ENCODE data around the gene PDE4A.

DNA sequence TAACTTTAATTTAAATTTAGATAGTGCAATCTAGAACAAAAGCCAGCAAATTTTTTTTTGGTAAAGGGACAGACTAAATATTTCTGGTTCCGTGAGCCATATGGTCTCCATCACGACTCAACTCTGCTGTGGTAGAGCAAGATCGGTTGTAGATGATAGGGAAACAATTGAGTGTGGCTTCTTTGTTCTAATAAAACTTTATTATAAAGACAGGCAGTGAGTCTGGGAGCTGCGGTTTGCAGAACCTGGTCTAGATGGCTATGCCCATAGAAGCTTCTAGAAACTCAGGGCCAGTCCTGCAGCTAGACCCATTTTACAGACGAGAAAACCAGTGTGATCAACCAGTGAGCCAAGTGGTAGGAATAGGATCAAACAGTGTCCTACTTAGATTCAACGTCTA lies 28.2 kb upstream of the PDE4A start:
- TF ChIP-seq, protein P1, sequence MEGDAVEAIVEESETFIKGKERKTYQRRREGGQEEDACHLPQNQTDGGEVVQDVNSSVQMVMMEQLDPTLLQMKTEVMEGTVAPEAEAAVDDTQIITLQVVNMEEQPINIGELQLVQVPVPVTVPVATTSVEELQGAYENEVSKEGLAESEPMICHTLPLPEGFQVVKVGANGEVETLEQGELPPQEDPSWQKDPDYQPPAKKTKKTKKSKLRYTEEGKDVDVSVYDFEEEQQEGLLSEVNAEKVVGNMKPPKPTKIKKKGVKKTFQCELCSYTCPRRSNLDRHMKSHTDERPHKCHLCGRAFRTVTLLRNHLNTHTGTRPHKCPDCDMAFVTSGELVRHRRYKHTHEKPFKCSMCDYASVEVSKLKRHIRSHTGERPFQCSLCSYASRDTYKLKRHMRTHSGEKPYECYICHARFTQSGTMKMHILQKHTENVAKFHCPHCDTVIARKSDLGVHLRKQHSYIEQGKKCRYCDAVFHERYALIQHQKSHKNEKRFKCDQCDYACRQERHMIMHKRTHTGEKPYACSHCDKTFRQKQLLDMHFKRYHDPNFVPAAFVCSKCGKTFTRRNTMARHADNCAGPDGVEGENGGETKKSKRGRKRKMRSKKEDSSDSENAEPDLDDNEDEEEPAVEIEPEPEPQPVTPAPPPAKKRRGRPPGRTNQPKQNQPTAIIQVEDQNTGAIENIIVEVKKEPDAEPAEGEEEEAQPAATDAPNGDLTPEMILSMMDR (IDR thresholded peaks at IDR 0.05), result no peak
- TF ChIP-seq POLR2A (IDR thresholded peaks at IDR 0.05) (no peak), POLR2AphosphoS5 (IDR thresholded peaks at IDR 0.05) (no peak)
